Adrenal gland (tissue), 5 donors: ENCODE results near the gene UBL5.

Experiments used
- CTCF ChIP-seq, 6 experiments: fragments of 450-650 bp in 4 of 6; fragments of 200-600 bp in 2 of 6; sonication (generic) in 1 of 6; IDR thresholded peaks; 1 replicate in 5 of 6; 2 replicates in 1 of 6; pipeline versions ENCODE4 v1.5.1 to v1.8.0; 2016 to 2021; ENCODE audit warnings: antibody characterized with exemption in 6 of 6, mild to moderate bottlenecking in 2 of 6, moderate library complexity in 1 of 6
- POLR2A ChIP-seq, 2 donors: fragments of 450-650 bp; IDR thresholded peaks; one replicate each; pipeline ENCODE4 v1.6.1; 2017; ENCODE audit warnings: antibody characterized with exemption in 2 of 2, mild to moderate bottlenecking in 2 of 2, moderate library complexity in 1 of 2
- donor health status: DM: no; HTN: no; CAD: no.

GRCh38 chr19:9850235-9850959 is 22.7 kb downstream of the UBL5 start:
- TF ChIP-seq CTCF (IDR thresholded peaks at IDR 0.05) (no peak), POLR2A (IDR thresholded peaks at IDR 0.05) (no peak)
